22Rv1 (cell line): ENCODE measurements around the gene CTXND1.

Experiments used
- H3K27ac ChIP-seq: fragments of 450-650 bp; 2 replicates; pipeline ENCODE4 v1.5.1; 2017
- CTCF ChIP-seq: fragments of 450-650 bp; IDR thresholded peaks from 2 replicates; pipeline ENCODE4 v1.5.1; 2017; ENCODE audit warnings: mild to moderate bottlenecking
- ZFX ChIP-seq: fragments of 450-650 bp; IDR thresholded peaks from 2 replicates; pipeline ENCODE4 v1.6.1; 2017; ENCODE audit warnings: antibody characterized with exemption, borderline replicate concordance

Gene CTXND1

GRCh38 chr15:80210611-80211573, 41.1 kb downstream of the CTXND1 start:
- no peak overlapping the region for H3K27ac ChIP-seq

GRCh38 chr15:80208758-80209734, 43.0 kb downstream of the CTXND1 start:
- H3K27ac ChIP-seq = no peak overlapping the region
- TF ChIP-seq ZFX = no peak
- no peak for TF ChIP-seq CTCF

More at GRCh38 chr15:80210611-80211573, 41.1 kb downstream of the CTXND1 start:
- no peak for TF ChIP-seq CTCF
- TF ChIP-seq ZFX = no peak

- no peak overlapping the region for H3K27ac ChIP-seq
- no peak for TF ChIP-seq CTCF
- no peak for TF ChIP-seq ZFX
Observed at GRCh38 chr15:80207887-80208286, 44.1 kb downstream of the CTXND1 start.

- no peak for TF ChIP-seq CTCF
- no peak for TF ChIP-seq ZFX
Observed at GRCh38 chr15:80204231-80204630, 47.8 kb downstream of the CTXND1 start.

GRCh38 chr15:80203361-80203885, 48.6 kb downstream of the CTXND1 start:
- TF ChIP-seq CTCF (no peak), ZFX (no peak)
- no peak overlapping the region for H3K27ac ChIP-seq

More at GRCh38 chr15:80204231-80204630, 47.8 kb downstream of the CTXND1 start:
- H3K27ac ChIP-seq = no peak overlapping the region

- H3K27ac ChIP-seq = no peak overlapping the region
- TF ChIP-seq ZFX = no peak
- TF ChIP-seq CTCF = no peak
Observed at GRCh38 chr15:80202641-80203360, 49.2 kb downstream of the CTXND1 start.
